Right forelimb (tissue), 1 donor: ENCODE data around the gene VSIG10.

Experiments used
- DNase-seq: peaks from one replicate; pipeline ENCODE4 v3.0.0-alpha.2; 2018

The VSIG10 gene

GRCh38 chr12:118058881-118059280 lies 44.9 kb downstream of the VSIG10 start:
- DNase-seq: no peak

GRCh38 chr12:118058227-118058626 lies 45.6 kb downstream of the VSIG10 start:
- no peak for DNase-seq

- DNase-seq: no peak
Observed at GRCh38 chr12:118055865-118056773, 47.7 kb downstream of the VSIG10 start.

GRCh38 chr12:118055144-118055557 lies 48.7 kb downstream of the VSIG10 start:
- no peak for DNase-seq

GRCh38 chr12:118053071-118053985 lies 50.5 kb downstream of the VSIG10 start:
- DNase-seq: no peak

GRCh38 chr12:118052324-118053070 lies 51.3 kb downstream of the VSIG10 start:
- DNase-seq: peak; percentile 63

GRCh38 chr12:118050972-118051910 lies 52.6 kb downstream of the VSIG10 start:
- DNase-seq: no peak

GRCh38 chr12:118046430-118046829 lies 57.4 kb downstream of the VSIG10 start:
- DNase-seq: no peak

- DNase-seq: no peak
Observed at GRCh38 chr12:118044577-118044976, 59.2 kb downstream of the VSIG10 start.

- DNase-seq: no peak
Observed at GRCh38 chr12:118044075-118044474, 59.7 kb downstream of the VSIG10 start.

GRCh38 chr12:118042091-118042490 lies 61.7 kb downstream of the VSIG10 start:
- no peak for DNase-seq

- DNase-seq: no peak
Observed at GRCh38 chr12:118038137-118038536, 65.7 kb downstream of the VSIG10 start.

GRCh38 chr12:118036672-118037411 lies 67.0 kb downstream of the VSIG10 start:
- DNase-seq: no peak

- DNase-seq: no peak
Observed at GRCh38 chr12:118035190-118036041, 68.4 kb downstream of the VSIG10 start.

GRCh38 chr12:118034429-118035189 lies 69.2 kb downstream of the VSIG10 start:
- DNase-seq: no peak

- DNase-seq: no peak
Observed at GRCh38 chr12:118033902-118034301, 69.9 kb downstream of the VSIG10 start.

GRCh38 chr12:118033323-118033722 lies 70.5 kb downstream of the VSIG10 start:
- DNase-seq: no peak

- no peak for DNase-seq
Observed at GRCh38 chr12:118032188-118032587, 71.6 kb downstream of the VSIG10 start.

- no peak for DNase-seq
Observed at GRCh38 chr12:118029166-118029565, 74.6 kb downstream of the VSIG10 start.
